Measurements from ENCODE around the gene FAM117A.

The FAM117A gene

GRCh38 chr17:49783071-49783715 is 19.3 kb upstream of the FAM117A start:
- in situ Hi-C loops (cut with MboI; ENCODE audit: low pct_unique_long_range_greater_than_20kb, low sequenced_read_pairs, unreplicated experiment) = loop anchor here (10.0 kb wide), 1 partner anchor 78 kb away; the partner anchor contains the start of gene SLC35B1
- no peak for DNase-seq (ENCODE audit: low spot score)
- no peak for TF ChIP-seq CTCF (IDR thresholded peaks at IDR 0.05; ENCODE audit: extremely low read depth, insufficient read depth, missing control alignments)

- in situ Hi-C loops (cut with MboI; ENCODE audit: low pct_unique_long_range_greater_than_20kb, low sequenced_read_pairs, unreplicated experiment) = loop anchor here (10.0 kb wide), 1 partner anchor 75 kb away; the partner anchor contains the start of gene SLC35B1
- TF ChIP-seq CTCF (IDR thresholded peaks at IDR 0.05; ENCODE audit: extremely low read depth, insufficient read depth, missing control alignments) = peak; percentile 58
- no peak for DNase-seq (ENCODE audit: low spot score)
Measured at GRCh38 chr17:49779739-49780231, 15.9 kb upstream of the FAM117A start.

- no peak for DNase-seq (ENCODE audit: low spot score)
- TF ChIP-seq CTCF (IDR thresholded peaks at IDR 0.05; ENCODE audit: extremely low read depth, insufficient read depth, missing control alignments) = no peak
- in situ Hi-C loops (cut with MboI; ENCODE audit: low pct_unique_long_range_greater_than_20kb, low sequenced_read_pairs, unreplicated experiment) = no loop called here
Measured at GRCh38 chr17:49779156-49779738, 15.3 kb upstream of the FAM117A start.

GRCh38 chr17:49777563-49777962 is 13.6 kb upstream of the FAM117A start:
- no peak for TF ChIP-seq CTCF (IDR thresholded peaks at IDR 0.05; ENCODE audit: extremely low read depth, insufficient read depth, missing control alignments)
- DNase-seq (ENCODE audit: low spot score) = no peak
- in situ Hi-C loops (cut with MboI; ENCODE audit: low pct_unique_long_range_greater_than_20kb, low sequenced_read_pairs, unreplicated experiment) = no loop called here

- no peak for DNase-seq (ENCODE audit: low spot score)
- TF ChIP-seq CTCF (IDR thresholded peaks at IDR 0.05; ENCODE audit: extremely low read depth, insufficient read depth, missing control alignments) = no peak
- in situ Hi-C loops (cut with MboI; ENCODE audit: low pct_unique_long_range_greater_than_20kb, low sequenced_read_pairs, unreplicated experiment) = no loop called here
Measured at GRCh38 chr17:49776551-49777300, 12.8 kb upstream of the FAM117A start.

GRCh38 chr17:49775546-49776260 is 11.8 kb upstream of the FAM117A start:
- no peak for DNase-seq (ENCODE audit: low spot score)
- in situ Hi-C loops (cut with MboI; ENCODE audit: low pct_unique_long_range_greater_than_20kb, low sequenced_read_pairs, unreplicated experiment) = no loop called here
- no peak for TF ChIP-seq CTCF (IDR thresholded peaks at IDR 0.05; ENCODE audit: extremely low read depth, insufficient read depth, missing control alignments)

Measured in GM13977 (cell line).